ENCODE data around the gene VSNL1.

VSNL1 gene

DNA sequence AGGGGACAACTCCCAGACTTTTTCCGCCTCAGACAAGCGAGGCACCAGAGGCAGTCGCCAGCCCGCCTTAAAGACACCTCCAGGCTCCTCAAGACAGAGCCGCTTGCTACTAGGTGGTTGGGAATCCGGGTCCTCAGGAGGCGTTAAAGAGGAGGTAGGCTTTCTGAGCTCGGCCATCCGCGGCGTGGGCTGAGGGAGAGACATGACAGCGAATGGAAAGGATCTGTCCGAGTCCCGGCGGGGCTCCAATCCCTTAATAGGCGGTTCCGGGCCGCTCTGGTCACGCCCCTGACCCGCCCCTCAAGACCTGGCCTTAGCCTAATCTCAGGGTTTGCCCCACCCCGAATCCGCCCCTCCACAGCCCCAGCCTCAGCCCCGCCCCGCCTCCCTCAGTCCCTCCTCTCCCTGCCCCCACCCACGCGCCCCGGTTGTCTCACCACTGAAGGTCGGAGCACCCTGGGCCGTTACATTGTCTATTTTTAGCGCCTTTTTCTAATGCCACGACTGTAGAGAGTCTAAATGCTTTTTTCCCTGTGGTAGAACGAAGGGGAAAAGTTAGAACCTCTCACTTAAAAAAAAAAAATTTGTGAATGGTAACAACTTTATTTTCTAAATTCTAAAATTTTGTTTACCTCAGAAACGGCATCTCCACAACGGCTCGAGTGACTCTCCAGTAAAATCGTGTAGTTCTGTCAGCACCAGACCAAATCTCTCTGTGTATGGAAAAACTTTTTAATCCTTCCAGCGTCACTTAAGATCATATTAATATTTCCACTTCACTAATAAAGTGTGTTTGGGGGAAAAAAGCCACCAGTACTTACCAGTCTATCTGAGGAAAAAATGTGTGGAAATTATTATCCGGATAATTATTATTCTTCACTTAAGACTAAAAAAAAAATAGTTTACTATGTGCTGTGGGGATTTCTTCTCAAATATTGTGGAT lies 22.0 kb upstream of the VSNL1 start, which contains the start of gene RAD51AP2:
TSS of gene RAD51AP2 (minus strand) at position 229 of the 943 bp plus-strand sequence. CDS start at position 204, 25 bp downstream.
- H3K4me3 ChIP-seq (ENCODE audit: low read depth, low read length) = peak within 1 kb of the TSS; percentile 48
- TF ChIP-seq, protein P1, sequence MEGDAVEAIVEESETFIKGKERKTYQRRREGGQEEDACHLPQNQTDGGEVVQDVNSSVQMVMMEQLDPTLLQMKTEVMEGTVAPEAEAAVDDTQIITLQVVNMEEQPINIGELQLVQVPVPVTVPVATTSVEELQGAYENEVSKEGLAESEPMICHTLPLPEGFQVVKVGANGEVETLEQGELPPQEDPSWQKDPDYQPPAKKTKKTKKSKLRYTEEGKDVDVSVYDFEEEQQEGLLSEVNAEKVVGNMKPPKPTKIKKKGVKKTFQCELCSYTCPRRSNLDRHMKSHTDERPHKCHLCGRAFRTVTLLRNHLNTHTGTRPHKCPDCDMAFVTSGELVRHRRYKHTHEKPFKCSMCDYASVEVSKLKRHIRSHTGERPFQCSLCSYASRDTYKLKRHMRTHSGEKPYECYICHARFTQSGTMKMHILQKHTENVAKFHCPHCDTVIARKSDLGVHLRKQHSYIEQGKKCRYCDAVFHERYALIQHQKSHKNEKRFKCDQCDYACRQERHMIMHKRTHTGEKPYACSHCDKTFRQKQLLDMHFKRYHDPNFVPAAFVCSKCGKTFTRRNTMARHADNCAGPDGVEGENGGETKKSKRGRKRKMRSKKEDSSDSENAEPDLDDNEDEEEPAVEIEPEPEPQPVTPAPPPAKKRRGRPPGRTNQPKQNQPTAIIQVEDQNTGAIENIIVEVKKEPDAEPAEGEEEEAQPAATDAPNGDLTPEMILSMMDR (IDR thresholded peaks at IDR 0.05; ENCODE audit: borderline replicate concordance, insufficient read depth, low read depth, low read length) = no peak

DNA sequence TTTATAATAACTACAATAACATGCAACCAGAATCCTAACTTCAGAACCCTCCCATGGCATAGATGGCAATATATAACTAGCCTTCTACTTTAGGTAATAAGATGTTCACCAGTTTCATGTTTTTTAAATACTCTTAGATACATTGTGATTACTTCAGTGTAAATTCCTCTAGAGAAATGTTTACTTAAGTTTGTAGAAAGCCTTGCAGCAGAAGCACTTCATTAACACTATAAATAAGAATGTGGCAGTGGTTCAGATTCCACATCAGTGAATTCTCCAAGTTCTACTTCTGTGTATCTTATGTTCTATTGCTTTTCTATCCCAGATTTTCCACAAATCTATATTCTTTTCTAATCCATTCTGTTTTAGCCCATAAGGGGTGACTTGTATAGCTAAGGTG lies 21.0 kb upstream of the VSNL1 start:
- TF ChIP-seq, protein P1 (IDR thresholded peaks at IDR 0.05; ENCODE audit: borderline replicate concordance, insufficient read depth, low read depth, low read length) = no peak
- no peak overlapping the region for H3K4me3 ChIP-seq (ENCODE audit: low read depth, low read length)

DNA sequence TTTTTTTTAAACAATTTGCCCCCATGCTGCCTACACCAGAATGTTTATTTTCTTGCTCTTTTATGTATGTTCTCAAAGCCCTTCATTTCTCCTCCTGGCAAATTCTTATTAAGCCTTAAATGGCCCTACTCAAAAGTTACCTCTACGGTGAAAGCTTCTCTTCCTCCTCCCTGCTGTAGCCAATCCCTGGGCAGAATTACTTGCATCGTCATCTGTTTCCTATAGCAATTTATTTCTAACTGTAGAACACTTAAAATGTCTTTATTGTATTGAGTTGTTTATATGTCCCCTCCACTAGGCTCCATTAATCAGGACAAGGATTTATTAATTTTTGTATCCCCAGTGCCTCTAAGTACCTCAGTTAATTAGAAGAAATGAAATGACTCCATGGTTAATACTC lies 19.7 kb upstream of the VSNL1 start:
- TF ChIP-seq, protein P1 (IDR thresholded peaks at IDR 0.05; ENCODE audit: borderline replicate concordance, insufficient read depth, low read depth, low read length) = no peak
- H3K4me3 ChIP-seq (ENCODE audit: low read depth, low read length) = no peak overlapping the region

DNA sequence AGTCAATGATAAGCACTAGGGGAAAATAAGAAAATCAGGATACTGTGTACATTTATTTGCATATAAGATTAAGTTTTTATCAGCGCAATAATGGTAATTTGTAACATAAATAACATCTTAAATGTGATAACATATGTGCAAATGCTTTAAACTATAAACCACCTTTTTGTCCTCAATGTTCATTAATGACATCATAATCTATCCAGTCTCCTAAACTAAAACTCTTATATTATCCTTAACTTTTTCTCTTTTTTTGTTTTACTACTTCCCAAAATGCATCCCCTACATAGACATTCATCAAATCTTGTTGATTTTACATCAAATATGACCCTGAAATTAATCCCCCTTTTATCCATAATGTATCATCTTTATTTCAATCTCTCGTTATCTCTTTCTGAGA lies 18.9 kb upstream of the VSNL1 start:
- TF ChIP-seq, protein P1 (IDR thresholded peaks at IDR 0.05; ENCODE audit: borderline replicate concordance, insufficient read depth, low read depth, low read length) = no peak
- H3K4me3 ChIP-seq (ENCODE audit: low read depth, low read length) = no peak overlapping the region

DNA sequence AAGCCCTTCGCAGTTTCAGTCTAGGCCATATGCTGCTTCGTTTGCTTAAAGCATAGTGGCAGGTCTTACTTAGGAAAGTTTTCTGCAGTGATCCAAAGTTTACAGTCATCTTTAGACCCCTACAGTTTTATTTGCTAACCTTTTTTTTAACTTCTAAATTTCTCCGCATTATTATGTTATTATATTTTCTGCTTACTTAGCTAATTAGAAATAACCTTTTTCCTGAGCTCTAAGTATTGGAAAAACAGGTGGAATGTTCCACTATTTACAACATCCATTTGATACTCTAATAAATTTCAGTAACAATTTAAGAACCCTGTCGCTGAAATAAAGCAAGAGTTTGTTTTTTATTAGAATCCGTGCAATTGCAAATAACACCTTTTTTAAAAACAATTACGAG lies 18.2 kb upstream of the VSNL1 start:
- no peak overlapping the region for H3K4me3 ChIP-seq (ENCODE audit: low read depth, low read length)
- TF ChIP-seq, protein P1 (IDR thresholded peaks at IDR 0.05; ENCODE audit: borderline replicate concordance, insufficient read depth, low read depth, low read length) = no peak

DNA sequence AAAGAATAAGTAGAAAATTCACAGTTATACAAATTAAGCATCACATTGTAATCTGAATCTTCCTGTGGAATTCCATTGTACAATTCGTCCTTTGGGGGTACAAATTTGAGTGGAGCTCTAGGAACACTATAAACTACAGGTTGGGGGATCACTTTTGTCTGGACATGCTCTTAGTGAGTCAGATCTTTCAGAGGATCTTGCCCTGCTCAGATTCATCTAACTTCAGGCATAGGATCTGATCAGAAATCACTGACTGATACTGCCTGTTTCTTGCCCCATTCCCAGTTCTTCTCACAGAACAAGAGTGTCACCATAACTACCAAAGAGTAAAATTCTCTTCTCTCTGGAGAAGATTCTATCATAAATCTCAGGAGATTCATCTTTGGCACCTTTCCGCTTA lies 10.7 kb upstream of the VSNL1 start:
- H3K4me3 ChIP-seq (ENCODE audit: low read depth, low read length) = no peak overlapping the region
- TF ChIP-seq, protein P1 (IDR thresholded peaks at IDR 0.05; ENCODE audit: borderline replicate concordance, insufficient read depth, low read depth, low read length) = no peak

DNA sequence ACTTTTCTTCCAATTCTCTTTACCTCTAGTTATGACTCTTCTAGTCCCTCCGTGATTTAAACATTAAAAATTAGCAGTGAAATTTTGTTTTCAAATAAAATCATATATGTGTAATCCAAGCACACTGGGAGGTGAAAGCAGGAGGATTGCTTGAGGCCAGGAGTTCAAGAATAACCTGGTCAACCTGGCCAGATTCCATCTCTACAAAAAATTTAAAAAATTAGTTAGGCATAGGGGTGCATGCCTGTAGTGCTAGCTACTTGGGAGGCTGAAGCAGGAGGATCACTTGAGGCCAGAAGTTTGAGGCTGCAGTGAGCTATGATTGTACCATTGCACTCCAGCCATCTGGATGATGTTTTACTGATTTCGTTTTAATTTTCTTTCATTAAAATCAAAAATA lies 7.0 kb upstream of the VSNL1 start:
- no peak overlapping the region for H3K4me3 ChIP-seq (ENCODE audit: low read depth, low read length)
- TF ChIP-seq, protein P1 (IDR thresholded peaks at IDR 0.05; ENCODE audit: borderline replicate concordance, insufficient read depth, low read depth, low read length) = no peak
